Measurements from ENCODE around the gene KRT26.
"Not testable (repeated sequence)": the region's sequence is repeated elsewhere in the genome, so short reads cannot be mapped to it uniquely, and the experiment has no call there.

KRT26 gene

GRCh38 chr17:40793832-40794231 is 21.8 kb upstream of the KRT26 start:
- FAIRE-seq, result no peak

- FAIRE-seq, result peak; percentile 86
Measured at GRCh38 chr17:40791787-40792436, 19.9 kb upstream of the KRT26 start.

- peak; percentile 99 for FAIRE-seq
Measured at GRCh38 chr17:40791111-40791510, 19.1 kb upstream of the KRT26 start.

- FAIRE-seq, result no peak
Measured at GRCh38 chr17:40782450-40782849, 10.4 kb upstream of the KRT26 start, which contains the start of gene KRT27. KRT27 (minus strand) TSS chr17:40782550; CDS start chr17:40782493, 57 bp downstream.

GRCh38 chr17:40779181-40779909 is 7.3 kb upstream of the KRT26 start:
- no peak for FAIRE-seq

- FAIRE-seq, result no peak
Measured at GRCh38 chr17:40778461-40778860, 6.5 kb upstream of the KRT26 start.

- no peak for FAIRE-seq
Measured at GRCh38 chr17:40777971-40778370, 6.0 kb upstream of the KRT26 start.

- FAIRE-seq, result no peak
Measured at GRCh38 chr17:40777459-40777858, 5.5 kb upstream of the KRT26 start.

GRCh38 chr17:40775945-40776344 is 3.9 kb upstream of the KRT26 start:
- no peak for FAIRE-seq

GRCh38 chr17:40765657-40766056 is 6.3 kb downstream of the KRT26 start:
- no peak for FAIRE-seq

GRCh38 chr17:40763752-40764151 is 8.2 kb downstream of the KRT26 start:
- no peak for FAIRE-seq

GRCh38 chr17:40760105-40761016 is 11.6 kb downstream of the KRT26 start:
- FAIRE-seq, result no peak

GRCh38 chr17:40755231-40755630 is 16.8 kb downstream of the KRT26 start, which contains the start of gene KRT25:
KRT25 (minus strand) TSS chr17:40755331; CDS start chr17:40755271, 60 bp downstream.
- no peak for FAIRE-seq

GRCh38 chr17:40753804-40754203 is 18.2 kb downstream of the KRT26 start:
- no peak for FAIRE-seq

- no peak for FAIRE-seq
Measured at GRCh38 chr17:40751065-40751464, 20.9 kb downstream of the KRT26 start.

- no peak for FAIRE-seq
Measured at GRCh38 chr17:40750391-40750790, 21.6 kb downstream of the KRT26 start.

GRCh38 chr17:40748666-40749065 is 23.3 kb downstream of the KRT26 start:
- not testable (repeated sequence) for FAIRE-seq

GRCh38 chr17:40738553-40738952 is 33.4 kb downstream of the KRT26 start:
- no peak for FAIRE-seq

GRCh38 chr17:40735016-40735415 is 37.0 kb downstream of the KRT26 start:
- FAIRE-seq, result no peak

- FAIRE-seq, result no peak
Measured at GRCh38 chr17:40734018-40734417, 38.0 kb downstream of the KRT26 start.

- no peak for FAIRE-seq
Measured at GRCh38 chr17:40730970-40731369, 41.0 kb downstream of the KRT26 start.

- no peak for FAIRE-seq
Measured at GRCh38 chr17:40727447-40728231, 44.4 kb downstream of the KRT26 start.

Data from endometrium (tissue), 2 donors.